NCI-H526 treated with DMSO at 0.1 percent for 48 hours (cell line): ENCODE results near the gene ADAR.
A peak's percentile ranks its signal among the peaks of the same experiment; 100 is the strongest.

ENCODE experiments used
- DNase-seq: peaks from one replicate; lab custom pipeline; 2025; lab: John Stamatoyannopoulos, UW

ADAR gene

DNA sequence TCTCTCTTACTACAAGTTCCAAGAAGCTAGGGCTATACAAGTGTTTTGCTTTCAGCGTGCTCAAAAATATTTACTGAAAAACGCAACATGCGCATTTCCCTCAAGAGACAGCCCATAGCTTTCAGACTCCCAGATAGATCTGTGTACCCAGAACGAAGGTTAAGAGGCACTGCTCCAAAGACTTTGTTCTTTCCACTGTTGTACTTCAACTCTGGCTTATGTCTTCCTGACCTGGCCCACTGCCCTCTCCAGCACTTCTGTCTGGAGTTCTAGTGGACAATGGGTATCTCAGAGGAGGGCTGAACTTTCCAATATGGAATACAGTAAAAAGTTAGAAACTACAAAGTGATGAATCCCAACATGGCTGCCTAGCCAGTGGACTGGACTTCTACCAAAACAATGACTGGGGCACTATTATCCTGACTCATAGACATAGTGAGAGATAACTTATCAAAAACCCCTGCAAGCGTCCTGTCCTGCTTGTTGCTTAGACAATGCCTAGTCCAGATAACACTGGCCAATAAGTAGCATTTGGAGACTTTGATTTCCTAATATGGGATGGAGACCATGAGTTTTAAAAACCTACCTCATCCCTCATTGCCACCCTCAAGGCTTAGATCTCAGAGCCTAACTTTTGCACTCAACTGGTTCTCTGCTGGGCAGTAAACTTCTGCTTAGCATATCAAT is 8.8 kb upstream of the ADAR start:
- DNase-seq, result no peak

DNA sequence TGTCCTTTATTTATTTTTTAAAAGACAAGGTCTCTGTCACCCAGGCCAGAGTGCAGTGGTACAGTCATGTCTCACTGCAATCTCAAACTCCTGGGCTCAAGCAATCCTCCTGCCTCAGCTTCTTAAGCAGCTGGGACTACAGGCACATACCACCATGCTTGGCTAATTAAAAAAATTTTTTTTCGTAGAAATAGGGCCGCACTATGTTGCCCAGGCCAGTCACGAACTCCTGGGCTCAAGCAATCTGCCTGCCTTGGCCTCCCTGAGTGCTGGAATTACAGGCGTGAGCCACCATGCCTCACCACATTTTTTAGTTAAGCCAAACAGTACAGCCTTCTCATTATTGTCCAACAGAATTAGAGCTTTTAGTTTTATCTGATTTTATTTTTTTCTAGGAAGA is 7.4 kb upstream of the ADAR start:
- no peak for DNase-seq

DNA sequence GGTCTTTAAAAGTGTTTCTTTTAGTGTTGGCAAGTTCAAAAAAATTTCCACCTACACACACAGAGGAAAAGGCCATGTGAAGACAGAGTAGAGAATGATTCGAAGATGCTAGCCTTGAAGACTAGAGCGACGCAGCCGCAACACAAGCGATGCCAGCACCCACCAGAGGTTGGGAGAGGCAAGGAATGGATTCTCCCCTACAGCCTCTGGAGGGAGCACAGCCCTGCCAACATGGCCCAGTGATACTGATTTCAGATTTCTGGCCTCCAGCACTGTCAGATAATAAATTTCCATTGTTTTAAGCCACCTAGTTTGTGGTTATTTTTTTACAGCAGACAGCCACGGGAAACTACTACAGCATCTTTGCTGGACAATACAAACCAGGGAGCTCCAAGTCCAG is 6.9 kb upstream of the ADAR start:
- no peak for DNase-seq

DNA sequence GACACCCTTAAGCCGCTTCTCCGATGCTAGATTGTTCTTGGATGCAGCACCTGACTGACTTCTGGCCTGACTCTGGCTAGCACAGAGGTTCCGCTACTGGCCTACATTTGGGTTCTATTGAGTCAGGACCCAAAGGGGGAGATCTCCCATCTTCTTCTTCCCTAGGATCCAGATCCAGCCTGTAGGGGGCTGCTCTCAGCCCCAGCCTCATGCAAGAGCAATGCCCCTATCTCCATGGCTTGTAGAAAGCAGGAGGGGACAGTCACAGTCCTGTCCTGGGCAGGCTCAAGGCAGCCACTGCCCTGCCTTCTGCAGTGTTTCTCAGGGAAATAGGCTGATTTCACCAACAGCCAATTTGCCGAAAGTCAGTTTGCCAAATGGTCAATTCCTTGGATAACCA is 6.3 kb upstream of the ADAR start:
- no peak for DNase-seq

DNA sequence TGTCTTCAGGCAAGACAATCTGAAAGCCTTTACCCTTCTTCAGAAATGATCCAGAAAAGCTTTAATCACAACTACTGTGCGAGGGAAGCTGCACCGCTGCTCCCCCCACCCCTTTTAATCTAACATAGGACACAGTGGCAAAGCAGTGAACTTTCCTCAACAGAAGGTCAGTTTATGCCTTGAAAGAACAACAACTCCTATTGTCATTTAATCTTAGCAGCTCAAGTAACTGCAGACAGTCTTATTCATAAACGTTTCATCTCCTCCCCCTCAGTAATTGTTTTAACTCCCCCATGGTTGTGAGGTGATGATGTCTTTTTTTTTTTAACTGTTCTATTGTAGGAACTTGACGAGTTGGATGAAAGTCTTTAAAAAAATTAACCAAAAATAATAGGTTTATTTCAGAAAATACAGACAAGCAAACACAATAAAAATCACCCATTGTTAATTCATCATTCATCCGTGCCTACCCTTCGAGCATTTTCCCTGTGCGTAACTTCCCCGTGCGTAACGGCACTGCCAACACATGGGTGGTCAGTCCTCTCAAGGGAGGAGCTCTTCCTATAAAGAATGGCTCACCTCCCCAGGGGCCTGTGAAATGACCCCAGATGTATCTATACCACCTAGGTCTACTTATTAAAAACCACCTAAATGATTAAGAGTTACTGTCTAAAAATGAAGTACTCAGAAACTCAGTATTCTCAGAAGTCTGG is 3.3 kb upstream of the ADAR start:
- no peak for DNase-seq

DNA sequence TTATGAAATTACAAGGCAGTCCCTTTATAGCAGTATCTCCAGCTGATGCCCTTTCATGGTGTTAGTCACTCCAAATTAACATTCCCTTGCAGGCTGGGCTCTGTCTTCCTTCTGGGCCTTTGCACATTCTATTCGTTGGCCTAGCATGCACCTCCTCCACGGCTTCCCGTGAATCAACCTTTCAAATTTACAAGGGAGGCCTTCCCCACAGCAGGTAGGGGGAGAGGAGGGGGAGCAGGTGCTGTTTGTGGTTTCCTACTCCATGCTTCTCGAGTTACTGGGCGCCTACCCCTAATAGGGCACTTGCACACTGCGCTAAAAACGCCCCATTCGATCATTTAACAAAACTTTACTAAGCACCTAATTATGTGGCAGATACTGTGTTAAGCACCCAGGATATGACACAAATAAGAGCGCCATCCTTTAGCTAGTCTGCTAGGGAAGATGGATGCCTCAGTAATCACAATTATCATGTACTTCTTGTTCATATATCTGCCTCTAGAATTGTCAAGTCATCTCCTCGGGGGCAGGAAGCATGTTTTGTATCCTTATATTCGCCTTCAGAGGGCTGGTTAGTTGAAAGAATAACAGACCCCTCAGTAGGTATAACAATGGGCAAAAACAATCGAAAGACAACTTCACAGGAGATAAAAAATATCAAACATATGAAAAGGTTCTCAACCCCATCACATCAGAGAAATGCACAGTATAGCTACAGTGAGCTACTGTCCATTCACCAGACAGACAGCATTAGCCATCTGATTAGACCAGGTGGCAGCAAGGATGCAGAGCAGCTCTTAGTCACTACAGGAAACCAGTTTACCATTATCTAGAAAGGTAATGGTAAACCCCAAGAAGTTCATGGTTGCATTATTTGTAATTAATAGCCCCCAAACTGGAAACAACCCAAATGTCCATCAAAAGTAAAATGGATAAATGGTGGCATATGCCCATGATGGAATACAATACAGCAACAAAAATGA is 1.7 kb upstream of the ADAR start:
- peak; percentile 73 for DNase-seq

DNA sequence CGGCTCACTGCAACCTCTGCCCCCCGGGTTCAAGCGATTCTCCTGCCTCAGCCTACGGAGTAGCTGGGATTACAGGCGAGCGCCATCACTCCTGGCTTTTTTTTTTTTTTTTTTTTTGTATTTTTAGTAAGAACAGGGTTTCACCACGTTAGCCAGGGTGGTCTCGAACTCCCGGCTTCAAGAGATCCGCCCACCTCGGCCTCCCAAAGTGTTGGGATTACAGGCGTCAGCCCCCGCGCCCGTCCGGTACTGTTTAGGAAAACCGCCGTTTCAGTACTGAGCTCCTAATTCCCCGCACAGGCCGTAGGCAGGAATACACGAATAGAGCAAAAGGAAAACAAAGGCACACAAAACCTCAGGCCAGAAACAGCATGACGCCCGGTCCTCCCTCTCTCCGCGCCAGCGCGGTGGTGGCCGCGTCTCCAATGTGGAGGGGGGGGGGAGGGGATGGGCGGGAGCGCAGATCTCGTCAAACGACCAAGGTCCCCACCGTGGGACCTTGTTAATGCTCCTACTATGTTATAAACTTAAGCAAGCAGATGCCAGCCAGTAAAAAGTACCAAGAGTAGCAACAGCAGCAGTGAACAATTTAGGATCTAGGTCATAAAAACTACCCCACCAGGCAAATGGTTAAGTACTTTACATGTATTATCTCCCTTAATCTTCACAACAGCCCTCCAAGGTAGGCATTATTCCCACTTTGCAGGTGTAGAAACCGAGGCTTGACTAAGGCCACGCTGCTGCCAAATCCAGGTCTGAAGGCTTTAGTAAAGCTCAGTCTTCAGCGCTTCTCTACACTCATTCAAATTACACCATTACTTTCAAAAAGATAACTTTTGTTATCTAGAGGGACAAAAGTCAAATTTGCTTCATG is 648 bp upstream of the ADAR start:
- DNase-seq, result peak; percentile 81

DNA sequence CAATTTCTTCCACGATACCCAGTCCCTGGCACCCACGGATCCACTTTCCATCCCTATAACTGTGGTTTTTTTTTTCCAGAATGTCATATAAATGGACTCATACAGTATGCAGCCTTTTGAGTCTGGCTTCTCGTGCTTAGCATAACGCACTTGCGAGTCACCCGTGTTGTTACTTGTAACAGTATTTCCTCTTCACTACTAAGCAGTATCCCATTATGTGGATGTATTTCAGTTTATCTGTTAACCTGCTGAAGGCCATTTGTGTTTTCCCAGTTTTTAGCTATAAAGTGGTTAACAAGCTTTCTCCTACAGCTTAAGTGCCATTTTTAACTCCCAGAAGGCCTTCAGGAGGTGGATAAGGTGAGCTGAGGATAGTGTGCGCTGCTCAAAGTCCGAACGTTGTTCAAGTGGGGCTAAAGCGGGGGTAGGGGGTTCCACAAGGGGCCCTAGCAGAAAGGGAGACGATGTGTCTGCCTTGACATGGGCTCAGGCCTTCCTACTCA is 829 bp downstream of the ADAR start:
- peak; percentile 77 for DNase-seq

DNA sequence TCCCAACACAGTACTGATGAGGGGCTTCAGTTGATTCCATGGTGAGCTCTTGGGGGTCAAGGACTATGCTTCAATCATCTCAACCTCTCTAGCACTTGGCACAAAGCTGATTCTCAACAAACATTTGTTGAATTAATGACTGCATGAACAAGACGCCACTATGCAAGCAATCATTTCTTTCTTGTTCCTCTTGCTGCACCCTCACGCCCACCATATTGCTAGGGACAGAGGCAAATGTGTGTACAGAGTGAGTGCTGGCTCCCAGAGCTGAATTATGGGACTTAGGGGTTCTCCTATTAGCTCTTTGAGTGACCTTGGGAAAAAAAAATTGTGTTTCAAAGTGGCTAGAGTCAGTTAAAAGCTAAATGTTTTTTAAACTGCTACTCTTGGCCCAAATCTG is 2.5 kb downstream of the ADAR start:
- no peak for DNase-seq

DNA sequence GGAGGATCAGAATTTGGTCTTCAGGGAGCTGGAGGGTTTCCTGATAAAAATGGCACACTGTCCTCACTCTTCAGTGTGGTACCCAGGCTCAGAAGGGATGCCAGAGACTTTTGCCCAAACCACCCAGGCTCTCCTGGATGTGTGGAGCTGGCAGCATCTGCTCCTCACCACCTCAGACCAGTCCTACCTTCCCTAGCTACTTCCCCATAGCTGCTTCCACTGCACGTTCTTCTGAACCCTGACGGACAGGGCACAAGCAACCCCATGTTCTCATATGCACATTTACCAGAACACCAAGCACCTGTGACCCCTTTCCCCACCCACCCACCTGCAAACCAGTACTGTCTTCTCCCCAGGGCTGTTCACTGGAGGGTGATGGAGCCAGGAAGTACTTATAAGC is 4.7 kb downstream of the ADAR start:
- no peak for DNase-seq

DNA sequence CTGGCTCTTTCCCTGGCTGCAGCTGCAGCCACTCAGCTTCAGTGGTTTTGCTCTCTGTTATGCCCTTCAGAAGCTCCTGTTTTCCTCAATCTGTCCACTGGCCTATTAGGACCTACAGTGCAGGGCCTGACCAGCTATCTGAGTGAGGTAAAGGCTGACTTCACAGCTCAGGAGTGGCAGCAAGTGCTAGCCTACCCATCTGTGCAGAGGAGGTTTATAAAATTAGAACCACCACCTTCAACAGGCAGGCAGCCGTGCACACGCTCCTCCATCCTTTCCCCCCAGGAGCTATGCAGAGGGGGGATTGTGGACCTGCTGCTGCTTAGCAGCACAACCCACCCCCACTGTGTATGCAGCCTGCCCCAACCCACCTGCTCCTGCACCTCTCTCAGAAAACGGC is 8.3 kb downstream of the ADAR start:
- no peak for DNase-seq

DNA sequence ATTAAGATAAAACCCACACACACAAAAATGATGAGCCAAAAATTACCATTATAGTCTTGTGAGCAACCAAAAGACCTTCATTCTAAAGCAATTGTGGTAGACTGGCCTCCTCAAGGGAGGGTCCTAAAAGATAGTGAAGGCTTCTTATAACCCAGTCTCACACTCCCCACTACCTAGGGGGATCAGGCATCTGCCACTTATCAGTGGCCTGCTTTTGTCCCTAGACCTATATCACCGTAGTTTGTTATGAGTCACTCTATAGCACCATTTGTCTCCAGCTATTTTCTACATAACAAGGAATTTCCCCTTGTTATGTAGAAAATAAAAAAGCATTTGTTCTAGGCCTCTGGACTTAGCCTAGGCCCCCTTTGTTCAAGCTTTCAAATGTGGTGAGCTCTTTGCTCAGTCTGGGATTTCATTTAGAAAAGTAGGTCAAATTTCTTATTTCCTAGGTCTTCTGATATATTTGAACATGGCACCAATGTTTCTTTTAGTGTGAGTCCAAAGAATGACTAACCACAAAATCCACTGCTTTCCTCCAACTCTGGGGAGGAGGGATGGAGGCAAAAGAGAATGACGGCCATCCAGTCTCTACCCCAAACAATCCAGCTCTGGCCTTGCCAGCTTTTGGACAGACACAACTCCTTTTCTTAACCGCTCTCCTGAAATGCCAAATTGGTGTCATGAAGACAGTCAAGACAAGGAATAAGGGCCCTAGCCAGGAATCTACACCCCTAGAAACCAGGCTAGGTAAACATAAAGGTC is 8.9 kb downstream of the ADAR start:
- no peak for DNase-seq

DNA sequence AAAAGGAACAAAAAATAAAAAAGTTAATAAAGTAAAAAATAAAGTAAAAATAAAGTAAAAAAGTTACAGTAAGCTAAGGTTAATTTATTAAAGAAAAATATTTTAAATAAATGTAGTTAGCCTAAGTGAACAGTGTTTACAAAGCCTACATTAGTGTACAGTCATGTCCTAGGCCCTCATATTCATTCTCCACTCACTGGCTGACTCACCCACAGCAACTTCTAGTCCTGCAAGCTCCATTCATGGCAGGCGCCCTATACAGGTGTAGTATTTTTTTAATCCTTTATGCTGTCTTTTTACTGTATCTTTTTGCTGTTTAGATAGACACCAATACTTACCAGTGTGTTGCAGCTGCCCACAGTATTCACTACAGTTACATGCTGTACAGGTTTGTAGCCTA is 12.4 kb downstream of the ADAR start:
- no peak for DNase-seq

DNA sequence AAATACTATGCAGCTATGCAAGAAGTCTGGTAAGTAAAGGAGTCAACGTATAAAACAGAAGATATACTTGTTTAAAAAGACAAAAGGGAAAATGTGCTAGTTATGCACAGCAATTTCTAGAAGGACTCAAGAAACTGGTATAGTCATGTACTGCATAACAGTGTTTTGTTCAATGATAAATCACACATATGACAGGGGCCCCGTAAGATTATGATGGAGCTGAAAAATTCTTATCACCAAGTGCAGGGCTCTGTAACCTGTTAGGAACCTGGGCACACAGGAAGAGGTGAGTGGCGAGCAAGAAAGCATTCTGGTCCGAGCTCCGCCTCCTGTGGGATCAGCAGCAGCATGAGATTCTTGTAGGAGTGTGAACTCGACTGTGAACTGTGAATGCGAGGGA is 13.2 kb downstream of the ADAR start:
- DNase-seq, result no peak

DNA sequence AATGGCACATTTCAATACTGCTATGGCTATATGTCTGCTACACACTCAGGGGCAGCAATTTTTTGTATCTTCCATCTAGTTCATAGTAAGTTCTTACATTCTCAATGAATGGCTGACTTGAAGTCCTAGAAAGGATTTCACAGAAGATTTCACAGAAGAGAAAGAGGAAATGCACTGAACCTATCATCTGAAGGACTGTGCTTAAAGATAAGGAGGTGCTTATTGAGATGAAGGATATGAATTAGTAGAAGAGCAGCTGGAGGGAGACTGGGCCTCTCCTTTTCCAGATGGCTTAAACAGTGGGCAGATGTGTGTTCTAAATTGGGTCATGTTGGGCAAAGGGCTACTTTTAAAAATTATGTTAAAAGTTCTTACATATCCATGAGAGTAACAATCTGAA is 14.6 kb downstream of the ADAR start:
- no peak for DNase-seq

DNA sequence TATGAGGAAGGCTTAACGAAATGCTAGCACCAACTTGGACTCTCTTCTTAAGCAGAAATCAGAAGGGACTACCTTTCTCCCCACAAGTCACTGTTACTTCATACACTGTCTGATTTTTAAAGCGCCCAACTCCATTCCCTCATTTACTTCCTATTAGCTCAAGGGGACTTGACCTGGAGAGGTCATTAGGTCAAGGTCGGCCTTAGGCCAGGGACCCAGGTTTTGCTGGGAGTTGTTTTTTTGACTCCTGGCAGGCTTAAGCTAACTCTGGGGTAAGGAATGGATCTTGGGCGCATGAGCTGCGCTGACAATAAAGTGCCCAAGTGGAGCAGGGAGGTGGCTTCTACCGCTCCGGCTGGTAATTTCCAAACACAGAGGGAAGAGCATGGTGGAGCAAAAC is 16.8 kb downstream of the ADAR start:
- DNase-seq, result no peak

DNA sequence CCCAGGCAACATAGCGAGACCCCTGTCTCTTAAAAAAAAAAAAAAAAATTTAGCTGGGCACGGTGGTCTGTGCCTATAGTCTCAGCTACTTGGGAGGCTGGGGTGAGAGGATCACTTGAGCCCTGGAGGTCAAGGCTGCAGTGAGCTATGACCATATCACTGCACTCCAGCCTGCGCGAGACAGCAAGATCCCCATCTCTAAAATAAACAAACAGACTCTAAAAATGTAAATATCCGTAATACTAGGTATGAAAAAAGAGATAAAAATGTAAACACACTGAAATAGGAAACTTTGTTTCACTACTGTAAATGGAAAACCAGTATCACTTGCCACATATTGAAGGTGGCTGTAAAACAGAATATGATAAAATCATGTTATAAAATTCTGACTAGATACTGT is 17.2 kb downstream of the ADAR start:
- DNase-seq, result no peak

DNA sequence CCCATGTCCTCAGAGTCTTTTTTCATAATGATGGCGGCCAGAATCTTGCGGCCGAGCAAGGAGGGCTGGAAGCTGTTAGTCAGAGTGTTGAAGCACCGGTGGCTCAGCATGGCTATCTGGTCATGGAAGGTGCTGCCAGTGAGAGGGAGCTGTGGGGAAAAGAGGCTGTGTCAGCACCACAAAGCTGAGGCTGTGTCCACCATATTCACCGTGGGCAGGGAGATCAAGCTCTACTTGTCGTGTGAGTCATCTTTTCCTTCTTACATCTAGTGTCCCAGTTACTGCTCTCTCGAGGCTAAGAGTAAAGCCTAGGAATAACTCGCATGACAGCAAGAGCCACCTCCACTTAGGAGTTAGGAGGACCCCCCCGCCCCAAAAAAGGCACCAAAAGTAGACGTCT is 18.2 kb downstream of the ADAR start:
- DNase-seq, result no peak

DNA sequence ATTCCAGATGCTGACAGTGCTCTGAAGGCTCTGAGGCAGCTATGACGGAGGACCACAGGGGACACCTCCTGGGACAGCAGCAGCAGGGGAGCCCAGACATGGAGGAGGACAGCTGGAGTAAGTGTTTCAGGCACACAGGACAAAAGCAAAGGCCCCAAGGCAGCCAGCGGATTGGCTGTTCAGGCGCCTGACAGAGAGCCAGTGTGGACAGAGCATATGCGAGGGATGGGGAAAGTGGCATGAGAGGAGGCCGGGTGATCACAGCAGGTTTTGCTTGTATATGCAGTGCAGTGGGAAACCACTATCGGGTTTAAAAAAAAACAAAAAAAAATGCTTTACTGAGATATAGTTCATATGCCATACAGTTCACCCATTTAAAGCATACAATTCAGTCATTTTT is 21.3 kb downstream of the ADAR start:
- no peak for DNase-seq

DNA sequence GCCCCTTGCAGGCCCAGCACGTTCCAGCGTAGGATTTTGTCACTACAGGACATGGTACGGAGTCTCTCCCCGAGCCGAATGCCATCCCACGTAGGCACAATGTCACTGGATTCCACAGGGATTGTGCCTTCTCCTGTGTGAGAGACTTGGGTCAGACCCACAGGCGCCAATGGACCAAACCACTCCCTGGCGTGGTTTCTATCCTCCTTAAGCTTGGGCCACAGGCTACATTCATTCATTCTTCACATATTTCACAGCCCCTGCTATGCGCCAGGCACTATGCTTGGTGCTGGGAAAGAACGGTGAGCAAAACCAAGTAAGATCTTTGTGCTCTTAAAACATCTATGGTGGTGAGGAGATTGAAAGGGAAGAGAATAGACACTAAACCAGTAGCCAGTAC is 21.8 kb downstream of the ADAR start:
- DNase-seq, result no peak
